Prostate gland (tissue), 2 donors: ENCODE results near the gene PCID2. TPM values are rescaled to one million over a fixed set of nuclear protein-coding genes. Genes with fewer than 3 reads are reported as not detected.

Experiments
- DNase-seq: peaks from one replicate; pipeline ENCODE4 v3.0.0-alpha.2; 2019; ENCODE audit warnings: low spot score
- H3K27ac ChIP-seq, 2 donors: fragments of 200-600 bp; sonication (generic); 2 replicates each; pipeline ENCODE4 v1.5.1; 2017 to 2019
- H3K27me3 ChIP-seq: fragments of 200-600 bp; sonication (generic); replicated peaks from 2 replicates; pipeline ENCODE4 v1.5.1; 2019; ENCODE audit not compliant: insufficient read depth
- H3K36me3 ChIP-seq, 2 donors: fragments of 200-600 bp; sonication (generic); 1 replicate in 1 of 2; 2 replicates in 1 of 2; pipeline versions ENCODE4 v1.5.1 to v1.8.1; 2017 to 2019
- H3K4me1 ChIP-seq: fragments of 200-600 bp; sonication (generic); replicated peaks from 2 replicates; pipeline ENCODE4 v1.5.1; 2019
- H3K4me3 ChIP-seq, 2 donors: fragments of 200-600 bp; sonication (generic); 2 replicates each; pipeline ENCODE4 v1.5.1; 2017 to 2019
- H3K9me3 ChIP-seq: fragments of 200-600 bp; sonication (generic); 2 replicates; pipeline ENCODE4 v1.5.1; 2017
- POLR2A ChIP-seq: fragments of 450-650 bp; IDR thresholded peaks from one replicate; pipeline ENCODE4 v1.6.1; 2016; ENCODE audit warnings: antibody characterized with exemption, mild to moderate bottlenecking
- POLR2AphosphoS5 ChIP-seq: sonication (generic); formaldehyde crosslinking; IDR thresholded peaks from one replicate; pipeline ENCODE4 v1.6.1; 2017; ENCODE audit warnings: antibody characterized with exemption
- WGBS: methylation state at CpG from one replicate; pipeline ENCODE4 v1.1.5; 2018; 5-methylcytosine and 5-hydroxymethylcytosine counted together
- intact Hi-C: fragments of 100-400 bp; cut with DNase I; formaldehyde crosslinking; loops from one replicate; pipeline ENCODE4 v1.14.2; 2022
- total RNA-seq, 2 donors: library from RNA; depleted of rRNA; stranded (reverse); fragments of >200 nt; gene quantifications; one replicate each; pipeline ENCODE4 v1.1.0, GENCODE V29; 2016
- TF ChIP-seq, protein P1 (sequence below), 4 experiments: fragments of 200-600 bp in 2 of 4; fragments of 450-650 bp in 2 of 4; sonication (generic) in 2 of 4; IDR thresholded peaks; 1 replicate in 3 of 4; 2 replicates in 1 of 4; pipeline ENCODE4 v1.5.1; 2016 to 2019; ENCODE audit warnings: antibody characterized with exemption in 4 of 4, mild to moderate bottlenecking in 2 of 4, moderate library complexity in 2 of 4

Gene PCID2
- total RNA-seq, 2 donors from 2014 or later: 47.7 to 48.6 TPM

DNA sequence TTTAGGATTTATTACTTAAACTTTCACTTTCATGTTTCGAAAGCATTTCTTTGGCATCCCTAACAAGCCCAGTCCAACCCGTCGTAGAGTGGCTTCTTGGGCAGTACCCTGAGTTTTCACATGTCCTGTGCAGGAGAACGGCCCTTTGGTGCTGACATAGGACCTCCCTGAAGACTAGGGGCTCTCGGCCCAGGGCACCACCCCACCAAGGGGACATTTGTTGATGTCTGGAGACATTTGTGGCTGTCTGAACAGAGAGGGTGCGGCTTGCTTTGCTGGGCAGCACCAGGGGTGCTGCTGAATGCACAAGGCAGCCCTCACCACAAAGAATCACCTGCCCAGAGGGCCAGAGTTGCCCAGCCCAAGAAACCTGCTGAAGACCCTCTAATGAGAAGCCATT lies 31.5 kb upstream of the PCID2 start:
- no peak for DNase-seq
- Histone ChIP-seq H3K4me3 (no peak overlapping the region), H3K27me3 (no peaks in the 10 kb centered on the region), H3K9me3 (no peaks in the 10 kb centered on the region), H3K4me1 (no peaks in the 10 kb centered on the region), H3K36me3 (peaks cover 0 to under 1% of the 10 kb centered on the region in 2 donors), H3K27ac (no peak overlapping the region)
- WGBS: 90% methylated on average over 6 of the region's 6 CpGs
- TF ChIP-seq POLR2AphosphoS5 (no peak), POLR2A (no peak)
- TF ChIP-seq, protein P1, sequence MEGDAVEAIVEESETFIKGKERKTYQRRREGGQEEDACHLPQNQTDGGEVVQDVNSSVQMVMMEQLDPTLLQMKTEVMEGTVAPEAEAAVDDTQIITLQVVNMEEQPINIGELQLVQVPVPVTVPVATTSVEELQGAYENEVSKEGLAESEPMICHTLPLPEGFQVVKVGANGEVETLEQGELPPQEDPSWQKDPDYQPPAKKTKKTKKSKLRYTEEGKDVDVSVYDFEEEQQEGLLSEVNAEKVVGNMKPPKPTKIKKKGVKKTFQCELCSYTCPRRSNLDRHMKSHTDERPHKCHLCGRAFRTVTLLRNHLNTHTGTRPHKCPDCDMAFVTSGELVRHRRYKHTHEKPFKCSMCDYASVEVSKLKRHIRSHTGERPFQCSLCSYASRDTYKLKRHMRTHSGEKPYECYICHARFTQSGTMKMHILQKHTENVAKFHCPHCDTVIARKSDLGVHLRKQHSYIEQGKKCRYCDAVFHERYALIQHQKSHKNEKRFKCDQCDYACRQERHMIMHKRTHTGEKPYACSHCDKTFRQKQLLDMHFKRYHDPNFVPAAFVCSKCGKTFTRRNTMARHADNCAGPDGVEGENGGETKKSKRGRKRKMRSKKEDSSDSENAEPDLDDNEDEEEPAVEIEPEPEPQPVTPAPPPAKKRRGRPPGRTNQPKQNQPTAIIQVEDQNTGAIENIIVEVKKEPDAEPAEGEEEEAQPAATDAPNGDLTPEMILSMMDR (IDR thresholded peaks at IDR 0.05): no peak
- intact Hi-C loops: no loop called here

DNA sequence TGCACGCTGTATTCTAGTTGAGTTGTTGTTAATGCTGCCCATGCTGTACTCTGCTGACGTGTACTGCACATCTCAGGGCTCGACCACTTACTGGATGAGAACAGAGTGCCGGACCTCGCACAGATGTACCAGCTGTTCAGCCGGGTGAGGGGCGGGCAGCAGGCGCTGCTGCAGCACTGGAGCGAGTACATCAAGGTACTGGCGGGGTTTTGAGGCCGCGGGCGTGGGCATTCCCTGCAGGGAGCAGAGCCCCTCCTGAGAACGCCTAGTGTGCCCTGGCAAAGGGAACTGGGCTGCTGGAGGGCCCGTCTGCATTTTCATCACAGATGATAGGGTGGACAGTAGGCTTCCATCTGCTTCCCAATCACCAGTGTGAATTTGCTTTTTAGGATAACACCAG lies 30.9 kb upstream of the PCID2 start:
- H3K36me3 ChIP-seq: no peaks in the 10 kb centered on the region
- H3K4me1 ChIP-seq: no peaks in the 10 kb centered on the region
- no peak for TF ChIP-seq POLR2AphosphoS5
- no peaks in the 10 kb centered on the region for H3K27me3 ChIP-seq
- H3K27ac ChIP-seq: no peak overlapping the region
- no peak for DNase-seq
- H3K9me3 ChIP-seq: no peaks in the 10 kb centered on the region
- H3K4me3 ChIP-seq: no peak overlapping the region
- 96% methylated on average over 15 of the region's 15 CpGs for WGBS
- intact Hi-C loops: no loop called here

DNA sequence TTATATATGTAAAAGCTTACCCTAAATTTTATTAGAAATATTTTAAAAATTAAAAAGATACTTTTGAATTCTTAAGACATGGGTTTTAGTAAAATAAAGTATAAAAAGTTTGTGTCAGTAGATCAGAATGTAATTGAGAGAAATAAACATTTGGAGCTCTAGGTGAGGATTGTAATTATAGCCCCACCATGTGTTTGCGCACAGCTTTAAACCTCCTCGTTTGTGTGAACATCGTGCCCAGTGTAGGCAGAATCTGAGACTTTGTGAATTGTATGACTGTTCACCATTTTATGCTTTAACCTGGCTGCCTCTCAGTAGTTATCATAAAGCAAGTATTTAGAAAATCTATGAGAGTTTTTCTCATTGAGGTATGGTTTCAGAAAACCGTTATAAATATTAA lies 30.1 kb upstream of the PCID2 start:
- Histone ChIP-seq H3K9me3 (no peaks in the 10 kb centered on the region), H3K4me3 (no peak overlapping the region), H3K4me1 (no peaks in the 10 kb centered on the region), H3K27ac (no peak overlapping the region), H3K27me3 (no peaks in the 10 kb centered on the region), H3K36me3 (no peaks in the 10 kb centered on the region)
- TF ChIP-seq, protein P1 (IDR thresholded peaks at IDR 0.05): no peak
- TF ChIP-seq POLR2A: no peak
- no peak for TF ChIP-seq POLR2AphosphoS5
- intact Hi-C loops: no loop called here
- 74% methylated on average over 4 of the region's 4 CpGs for WGBS
- DNase-seq: no peak

DNA sequence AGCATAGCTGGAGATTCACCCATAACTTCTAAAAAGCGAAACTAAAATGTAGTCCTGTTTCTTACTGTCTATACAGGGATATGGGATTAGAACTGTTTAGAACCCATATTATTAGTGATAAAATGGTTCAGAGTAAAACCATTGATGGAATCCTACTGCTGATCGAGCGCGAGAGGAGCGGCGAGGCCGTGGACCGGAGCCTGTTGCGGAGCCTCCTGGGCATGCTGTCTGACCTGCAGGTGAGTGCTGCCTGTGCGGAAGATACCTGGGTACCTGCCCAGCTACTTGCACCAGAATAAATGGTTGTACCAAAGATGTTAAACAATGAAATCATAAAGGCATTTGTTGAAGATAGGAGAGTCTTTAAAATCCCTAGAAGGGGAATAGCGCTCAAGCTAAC lies 24.6 kb upstream of the PCID2 start:
- no peaks in the 10 kb centered on the region for H3K4me1 ChIP-seq
- 91% methylated on average over 11 of the region's 11 CpGs for WGBS
- no peaks in the 10 kb centered on the region for H3K9me3 ChIP-seq
- H3K27ac ChIP-seq: no peak overlapping the region
- no peak for DNase-seq
- H3K36me3 ChIP-seq: peaks cover 0 to 2% of the 10 kb centered on the region in 2 donors
- no peak overlapping the region for H3K4me3 ChIP-seq
- no peaks in the 10 kb centered on the region for H3K27me3 ChIP-seq
- intact Hi-C loops: no loop called here
- no peak for TF ChIP-seq POLR2AphosphoS5
- TF ChIP-seq, protein P1 (IDR thresholded peaks at IDR 0.05): no peak
- TF ChIP-seq POLR2A: no peak

DNA sequence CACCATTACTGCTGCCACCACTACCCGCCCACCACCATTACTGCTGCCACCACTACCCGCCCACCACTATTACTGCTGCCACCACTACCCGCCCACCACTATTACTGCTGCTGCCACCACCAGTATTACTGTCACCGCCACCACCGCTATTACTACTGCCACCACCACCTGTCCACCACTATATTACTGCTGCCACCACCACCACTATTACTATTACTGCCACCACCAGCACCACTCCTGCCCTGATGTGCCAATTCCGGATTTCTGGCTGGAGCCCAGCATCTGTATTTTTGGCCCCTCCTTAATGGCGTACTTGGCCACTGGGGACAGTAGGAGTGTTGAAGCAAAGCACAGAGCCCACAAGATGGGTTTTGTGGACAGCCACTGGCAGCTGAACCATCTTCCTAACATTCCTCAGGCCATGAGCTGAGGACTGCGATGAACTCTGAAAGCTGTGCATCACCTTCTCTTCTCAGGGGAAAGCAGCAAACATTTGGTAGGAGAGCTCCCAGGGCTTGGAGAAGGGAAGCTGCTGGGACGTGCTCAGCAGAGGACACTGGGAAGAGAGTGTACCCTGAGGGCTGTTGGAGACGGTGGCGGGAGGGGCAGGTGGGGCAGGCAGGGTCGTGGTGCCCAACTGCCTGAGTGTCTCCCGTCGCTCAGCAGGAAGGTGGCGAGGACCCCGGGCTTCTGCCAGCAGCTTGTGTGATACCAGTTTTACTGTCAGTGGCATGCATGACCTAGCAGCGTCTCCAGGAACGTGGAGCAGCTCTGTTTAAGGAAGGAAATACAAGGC lies 23.9 kb upstream of the PCID2 start:
- Histone ChIP-seq H3K4me3 (no peak overlapping the region), H3K36me3 (peaks cover 0 to 2% of the 10 kb centered on the region in 2 donors), H3K27me3 (no peaks in the 10 kb centered on the region), H3K27ac (no peak overlapping the region), H3K9me3 (no peaks in the 10 kb centered on the region), H3K4me1 (no peaks in the 10 kb centered on the region)
- 63% methylated on average over 18 of the region's 18 CpGs for WGBS
- TF ChIP-seq POLR2A (no peak), POLR2AphosphoS5 (no peak)
- TF ChIP-seq, protein P1 (IDR thresholded peaks at IDR 0.05): no peak
- DNase-seq: no peak
- intact Hi-C loops: no loop called here
